ENCODE results near the gene CTNNA2. TPM values are rescaled to one million over a fixed set of nuclear protein-coding genes. Genes with fewer than 3 reads are reported as not detected.

The CTNNA2 gene
- total and polyA plus RNA-seq, 2 of the 8 experiments (the other 6 are each of a cell fraction or from before 2014, with no cell fraction given): 3.9 to 9.0 TPM

GRCh38 chr2:80438686-80439085 lies 925.8 kb downstream of the CTNNA2 start:
- ChIA-PET CTCF (ENCODE audit: partially characterized antibody) (interaction anchor here (1.1 to 2.5 kb wide), 8 partner anchors 7 to 180 kb away, joined by 3 to 9 read pairs (median 4); no protein-coding TSS in a partner anchor), POLR2A (ENCODE audit: partially characterized antibody) (interaction anchor here (1.0 kb wide), 1 partner anchor 136 kb away, joined by 4 read pairs; no protein-coding TSS in a partner anchor)
- H4K8ac ChIP-seq (ENCODE audit: extremely low read depth, insufficient read depth, low read length): no peak overlapping the region
- no peak overlapping the region for H2BK15ac ChIP-seq (ENCODE audit: low read length)
- no peak overlapping the region for H2AK5ac ChIP-seq (ENCODE audit: low read depth, low read length)
- no peak overlapping the region for H3K14ac ChIP-seq (ENCODE audit: insufficient read length)
- FAIRE-seq (no peak), DNase-seq (ENCODE audit: low read depth in 1 of 2, low spot score in 2 of 2) (no peak)
- H3K27me3 ChIP-seq (replicated peaks in 1 of 4; ENCODE audit: control insufficient read depth in 3 of 4, extremely low read depth in 1 of 4, insufficient read depth in 3 of 4, low read length in 3 of 4): no peaks in the 10 kb centered on the region
- WGBS, 2 experiments (ENCODE audit: extremely low coverage in 1 of 2, insufficient coverage in 1 of 2, insufficient read length in 1 of 2, insufficient replicate concordance in 2 of 2, low coverage in 1 of 2, low lambda C conversion rate in 2 of 2, missing lambda C conversion rate in 1 of 2): 83% methylated on average over 2 of the region's 2 CpGs; no CpG with 5 or more reads in 1 of the 2 experiments
- no peak overlapping the region for H2BK20ac ChIP-seq (ENCODE audit: low read length)
- H4K5ac ChIP-seq (ENCODE audit: insufficient read length, low read depth, low read length): no peak overlapping the region
- no peaks in the 10 kb centered on the region for H3K36me3 ChIP-seq (ENCODE audit: control insufficient read depth in 2 of 4, insufficient read depth in 4 of 4, low read length in 3 of 4)
- no peak overlapping the region for H3K4me2 ChIP-seq (ENCODE audit: insufficient read depth in 1 of 2, low read depth in 2 of 2, low read length in 2 of 2)
- H3K4me3 ChIP-seq (ENCODE audit: extremely low read depth in 1 of 4, insufficient read depth in 2 of 4, low read depth in 3 of 4, low read length in 4 of 4): no peak overlapping the region
- H3K9me3 ChIP-seq (ENCODE audit: insufficient read depth in 2 of 2, low read depth in 1 of 2, low read length in 1 of 2): no peaks in the 10 kb centered on the region
- no peak overlapping the region for H3K56ac ChIP-seq (replicated peaks; ENCODE audit: insufficient read length, low read depth, low read length)
- no peak overlapping the region for H2BK5ac ChIP-seq (ENCODE audit: low read depth, low read length)
- no peaks in the 10 kb centered on the region for H3K23me2 ChIP-seq (ENCODE audit: low read depth, low read length)
- no peak overlapping the region for H2BK12ac ChIP-seq (ENCODE audit: low read depth, low read length)
- H3K4ac ChIP-seq (replicated peaks; ENCODE audit: insufficient read length, low read depth, low read length): no peak overlapping the region
- H4K91ac ChIP-seq (replicated peaks; ENCODE audit: insufficient read length, low read length): no peak overlapping the region
- H2AFZ ChIP-seq (ENCODE audit: low read length): no peak overlapping the region
- H3K9ac ChIP-seq (replicated peaks in 1 of 4; ENCODE audit: extremely low read depth in 1 of 4, low read depth in 3 of 4, low read length in 3 of 4): peak overlapping the region in 1 of 4 experiments; percentile 34; a peak in 1 of 7 replicates
- H3K79me1 ChIP-seq (ENCODE audit: low read depth, low read length): no peaks in the 10 kb centered on the region
- H4K20me1 ChIP-seq (replicated peaks in 1 of 2; ENCODE audit: control insufficient read depth in 1 of 2, insufficient read depth in 2 of 2, low read length in 2 of 2): no peaks in the 10 kb centered on the region
- no peak overlapping the region for H3K23ac ChIP-seq (ENCODE audit: insufficient read length)
- H2BK120ac ChIP-seq (replicated peaks; ENCODE audit: low read depth, low read length): no peak overlapping the region
- no peaks in the 10 kb centered on the region for H3K4me1 ChIP-seq (replicated peaks in 1 of 4; ENCODE audit: control insufficient read depth in 3 of 4, insufficient read depth in 4 of 4, low read length in 3 of 4)
- no peaks in the 10 kb centered on the region for H3K79me2 ChIP-seq (ENCODE audit: control insufficient read depth in 1 of 2, insufficient read depth in 2 of 2, low read length in 2 of 2)
- H3K27ac ChIP-seq (ENCODE audit: low read depth, low read length): no peak overlapping the region
- no peak overlapping the region for H3K18ac ChIP-seq (ENCODE audit: extremely low read depth, low read length)
- TF ChIP-seq CBX8 (IDR thresholded peaks at IDR 0.05; ENCODE audit: borderline replicate concordance, low read depth, low read length) (no peak), FOSL1 (IDR thresholded peaks at IDR 0.05; ENCODE audit: insufficient read depth, low read depth, low read length) (no peak), RXRA (IDR thresholded peaks at IDR 0.05; ENCODE audit: insufficient read depth, low read depth, low read length) (no peak), CTCF (IDR thresholded peaks at IDR 0.05; ENCODE audit: control extremely low read depth in 1 of 3, insufficient read depth in 1 of 3, low read depth in 1 of 3, low read length in 3 of 3) (no peak), ASH2L (IDR thresholded peaks at IDR 0.05; ENCODE audit: low read length) (no peak), MAFK (IDR thresholded peaks at IDR 0.05; ENCODE audit: low read depth, low read length) (no peak), PHF8 (conservative IDR thresholded peaks at IDR 0.05; ENCODE audit: low read depth, low read length) (no peak), EP300 (IDR thresholded peaks at IDR 0.05; ENCODE audit: borderline replicate concordance in 1 of 2, low read depth in 2 of 2, low read length in 2 of 2) (no peak)
- TF ChIP-seq, protein P1, sequence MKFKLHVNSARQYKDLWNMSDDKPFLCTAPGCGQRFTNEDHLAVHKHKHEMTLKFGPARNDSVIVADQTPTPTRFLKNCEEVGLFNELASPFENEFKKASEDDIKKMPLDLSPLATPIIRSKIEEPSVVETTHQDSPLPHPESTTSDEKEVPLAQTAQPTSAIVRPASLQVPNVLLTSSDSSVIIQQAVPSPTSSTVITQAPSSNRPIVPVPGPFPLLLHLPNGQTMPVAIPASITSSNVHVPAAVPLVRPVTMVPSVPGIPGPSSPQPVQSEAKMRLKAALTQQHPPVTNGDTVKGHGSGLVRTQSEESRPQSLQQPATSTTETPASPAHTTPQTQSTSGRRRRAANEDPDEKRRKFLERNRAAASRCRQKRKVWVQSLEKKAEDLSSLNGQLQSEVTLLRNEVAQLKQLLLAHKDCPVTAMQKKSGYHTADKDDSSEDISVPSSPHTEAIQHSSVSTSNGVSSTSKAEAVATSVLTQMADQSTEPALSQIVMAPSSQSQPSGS (IDR thresholded peaks at IDR 0.05; ENCODE audit: low read length): no peak

Data from H1 (cell line).